GM23248 (cell line): ENCODE measurements around the gene YJEFN3.

Experiments
- EZH2 ChIP-seq: fragments of 200-600 bp; sonication (generic); IDR thresholded peaks from 2 replicates; pipeline ENCODE4 v1.6.1; 2018; ENCODE audit warnings: antibody characterized with exemption, mild to moderate bottlenecking; ENCODE audit not compliant: insufficient read depth, poor library complexity, severe bottlenecking
- EZH2phosphoT487 ChIP-seq: fragments of 200-600 bp; sonication (generic); IDR thresholded peaks from 2 replicates; pipeline ENCODE4 v1.6.1; 2018; ENCODE audit warnings: antibody characterized with exemption, moderate library complexity, mild to moderate bottlenecking, low read depth; ENCODE audit not compliant: insufficient read depth

DNA sequence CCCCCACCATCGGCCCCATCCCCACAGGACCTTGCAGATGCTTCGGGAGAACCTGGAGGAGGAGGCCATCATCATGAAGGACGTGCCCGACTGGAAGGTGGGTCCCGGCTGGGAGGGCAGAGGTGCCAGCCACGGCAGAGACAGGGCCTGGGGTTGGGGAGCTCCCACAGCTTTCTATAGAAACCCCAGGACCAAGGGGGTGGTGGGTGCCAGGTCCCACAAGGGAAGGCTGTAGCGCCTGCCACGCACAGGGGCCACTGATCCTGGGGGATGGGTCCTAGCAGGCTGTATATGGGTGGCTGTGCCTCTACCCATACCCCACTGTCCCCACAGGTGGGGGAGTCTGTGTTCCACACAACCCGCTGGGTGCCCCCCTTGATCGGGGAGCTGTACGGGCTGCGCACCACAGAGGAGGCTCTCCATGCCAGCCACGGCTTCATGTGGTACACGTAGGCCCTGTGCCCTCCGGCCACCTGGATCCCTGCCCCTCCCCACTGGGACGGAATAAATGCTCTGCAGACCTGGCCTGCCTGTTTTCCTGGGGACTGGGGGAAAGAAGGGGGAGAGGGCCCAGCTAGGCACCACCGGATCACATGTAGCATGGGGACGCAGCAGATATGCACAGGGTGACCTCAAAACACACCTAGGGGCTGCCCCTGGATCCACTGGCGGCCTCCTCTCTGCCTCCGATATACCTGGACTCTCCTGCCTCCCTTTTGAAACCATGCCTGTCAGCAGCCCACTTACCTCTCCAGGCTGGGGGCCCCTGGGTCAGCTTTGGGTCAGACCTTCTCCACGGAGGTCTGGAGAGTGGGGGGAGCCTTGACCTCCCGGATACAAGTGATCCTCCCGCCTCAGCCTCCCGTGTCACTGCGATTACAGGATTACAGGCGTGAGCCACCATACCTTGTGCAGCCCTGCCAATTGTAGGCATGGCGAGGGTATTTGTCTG lies 761 bp upstream of the YJEFN3 start:
- TF ChIP-seq EZH2 (no peak), EZH2phosphoT487 (no peak)
